ENCODE measurements around the gene SPCS3. TPM values are rescaled to one million over a fixed set of nuclear protein-coding genes. Genes with fewer than 3 reads are reported as not detected.

Gene SPCS3
- total RNA-seq, 1 donor from 2014 or later, result 60.2 TPM

GRCh38 chr4:176380352-176381157, 60.8 kb downstream of the SPCS3 start:
- H3K4me3 ChIP-seq, result no peak overlapping the region
- no peak for DNase-seq (ENCODE audit: extremely low spot score in 2 of 2)
- intact Hi-C loops (cut with DNase I), result no loop called here
- no peaks in the 10 kb centered on the region for H3K9me3 ChIP-seq
- TF ChIP-seq POLR2AphosphoS5 (IDR thresholded peaks at IDR 0.05; ENCODE audit: insufficient read depth in 1 of 2, low read depth in 1 of 2) (no peak), POLR2A (IDR thresholded peaks at IDR 0.05) (no peak), CTCF (IDR thresholded peaks at IDR 0.05) (no peak)
- H3K4me1 ChIP-seq, result no peaks in the 10 kb centered on the region
- no peaks in the 10 kb centered on the region for H3K36me3 ChIP-seq
- H3K27me3 ChIP-seq, result no peaks in the 10 kb centered on the region
- no peak overlapping the region for H3K27ac ChIP-seq

Other genes with a start within 250 kb of the SPCS3 start
- not detected for gene SPATA4, start 124.4 kb upstream of the SPCS3 start, total RNA-seq
- 5.9 TPM for gene ASB5, start 50.7 kb upstream of the SPCS3 start, total RNA-seq

Measured in vagina (tissue), 2 donors.